B cell (primary cell): ENCODE data around the gene MUL1. TPM values are rescaled to one million over a fixed set of nuclear protein-coding genes. Genes with fewer than 3 reads are reported as not detected.

Source experiments
- ATAC-seq: fragments of 200-7000 bp; cut with Tn5 transposase; one replicate; pipeline ENCODE4 v1.10.0; 2021; ENCODE audit warnings: low read depth, mild to moderate bottlenecking, moderate number of reproducible peaks, moderate library complexity
- CTCF ChIA-PET: fragments of 350-600 bp; sonication (Branson Sonifier 250); formaldehyde crosslinking; loops from one replicate; lab custom pipeline; 2021; ENCODE audit warnings: antibody characterized with exemption, inconsistent platforms; lab: Charles Lee
- POLR2A ChIA-PET: fragments of 350-600 bp; sonication (Branson Sonifier 250); formaldehyde crosslinking; loops from one replicate; lab custom pipeline; 2021; ENCODE audit warnings: antibody characterized with exemption; lab: Charles Lee
- DNase-seq: peaks from one replicate; pipeline ENCODE4 v3.0.0; 2013
- H2AFZ ChIP-seq: 2 replicates; pipeline ENCODE4 v1.6.1; 2012; ENCODE audit warnings: mild to moderate bottlenecking, low read depth, low read length; ENCODE audit not compliant: insufficient read depth, poor library complexity, severe bottlenecking
- H3K27ac ChIP-seq, 2 donors: 1 replicate in 1 of 2; 2 replicates in 1 of 2; pipeline ENCODE4 v1.5.1; 2012 to 2013; ENCODE audit warnings: low read length in 2 of 2, mild to moderate bottlenecking in 2 of 2, moderate library complexity in 1 of 2
- H3K27me3 ChIP-seq, 4 experiments: fragments of 200-600 bp in 1 of 4; sonication (generic) in 1 of 4; replicated peaks in 1 of 4; 1 replicate in 2 of 4; 2 replicates in 2 of 4; pipeline versions ENCODE4 v1.6.1 to v1.7.0; 2013 to 2016; ENCODE audit warnings: low read length in 3 of 4, mild to moderate bottlenecking in 2 of 4, mixed read lengths in 1 of 4, moderate library complexity in 1 of 4; ENCODE audit not compliant: insufficient read depth in 4 of 4, control insufficient read depth in 3 of 4; ENCODE audit errors: control extremely low read depth in 1 of 4
- H3K36me3 ChIP-seq, 2 experiments: replicated peaks in 1 of 2; 1 replicate in 1 of 2; 2 replicates in 1 of 2; pipeline versions ENCODE4 v1.6.1 to v1.7.1; 2013; ENCODE audit warnings: low read length in 1 of 2; ENCODE audit not compliant: insufficient read depth in 2 of 2, control insufficient read depth in 1 of 2; ENCODE audit errors: control extremely low read depth in 1 of 2, extremely low read depth in 1 of 2
- H3K4me1 ChIP-seq, 2 donors: fragments of 200-600 bp in 1 of 2; sonication (generic) in 1 of 2; 1 replicate in 1 of 2; 2 replicates in 1 of 2; pipeline versions ENCODE4 v1.5.1 to v1.6.1; 2013 to 2017; ENCODE audit warnings: low read length in 2 of 2; ENCODE audit not compliant: control insufficient read depth in 2 of 2, insufficient read depth in 2 of 2
- H3K4me2 ChIP-seq: replicated peaks from 2 replicates; pipeline ENCODE3; 2012; ENCODE audit warnings: mild to moderate bottlenecking, low read depth, low read length; ENCODE audit not compliant: poor library complexity, severe bottlenecking
- H3K4me3 ChIP-seq, 5 experiments: fragments of 200-600 bp in 1 of 5; sonication (generic) in 1 of 5; 1 replicate in 3 of 5; 2 replicates in 2 of 5; pipeline versions ENCODE4 v1.5.1 to v1.7.0; 2011 to 2016; ENCODE audit warnings: low read length in 4 of 5, mild to moderate bottlenecking in 4 of 5, low read depth in 2 of 5, control low read depth in 1 of 5, moderate library complexity in 1 of 5; ENCODE audit not compliant: insufficient read depth in 1 of 5; ENCODE audit errors: control extremely low read depth in 1 of 5, extremely low read depth in 1 of 5
- H3K79me2 ChIP-seq: fragments of 200-600 bp; sonication (generic); one replicate; pipeline ENCODE4 v1.6.0; 2016; ENCODE audit warnings: low read length; ENCODE audit not compliant: control insufficient read depth, insufficient read depth
- H3K9ac ChIP-seq: fragments of 200-600 bp; sonication (generic); 2 replicates; pipeline ENCODE4 v1.6.1; 2017; ENCODE audit warnings: mild to moderate bottlenecking, low read length, moderate library complexity
- H3K9me3 ChIP-seq, 3 donors: one replicate each; pipeline versions ENCODE4 v1.6.1 to v1.7.1; 2013; ENCODE audit warnings: low read length in 2 of 3; ENCODE audit not compliant: control insufficient read depth in 2 of 3, insufficient read depth in 1 of 3; ENCODE audit errors: control extremely low read depth in 1 of 3
- H4K20me1 ChIP-seq: 2 replicates; pipeline ENCODE4 v1.6.0; 2012; ENCODE audit warnings: mild to moderate bottlenecking, low read length; ENCODE audit not compliant: insufficient read depth, control insufficient read depth, poor library complexity, severe bottlenecking
- H3K27ac Mint-ChIP-seq: one replicate; pipeline ENCODE4 v1.8.0; 2021; ENCODE audit warnings: mixed read lengths
- H3K27me3 Mint-ChIP-seq: one replicate; pipeline ENCODE4 v1.8.0; 2021; ENCODE audit warnings: mixed read lengths
- H3K4me1 Mint-ChIP-seq: one replicate; pipeline ENCODE4 v1.8.0; 2021; ENCODE audit warnings: mixed read lengths
- H3K4me3 Mint-ChIP-seq: one replicate; pipeline ENCODE4 v1.8.0; 2021; ENCODE audit warnings: mixed read lengths
- H3K9me3 Mint-ChIP-seq: one replicate; pipeline ENCODE4 v1.8.0; 2022; ENCODE audit warnings: mixed read lengths; ENCODE audit not compliant: insufficient read depth
- EZH2 ChIP-seq: IDR thresholded peaks from 2 replicates; pipeline ENCODE4 v1.6.1; 2012; ENCODE audit warnings: borderline replicate concordance, low read depth, mild to moderate bottlenecking, moderate library complexity, low read length; ENCODE audit not compliant: insufficient read depth, poor library complexity, severe bottlenecking
- WGBS: methylation state at CpG from one replicate; pipeline ENCODE4 v1.1.5; 2013; ENCODE audit warnings: missing lambda C conversion rate; ENCODE audit not compliant: insufficient coverage; 5-methylcytosine and 5-hydroxymethylcytosine counted together
- intact Hi-C: fragments of 100-400 bp; cut with micrococcal nuclease; formaldehyde crosslinking; loops from one replicate; pipeline ENCODE4 v1.10.0; 2022
- polyA plus RNA-seq: library from polyadenylated mRNA; depleted of rRNA; stranded (reverse); fragments of >200 nt; gene quantifications from 2 replicates; pipeline ENCODE4 v1.2.3, GENCODE V29; 2012
- total RNA-seq, 2 donors: library from RNA; stranded (reverse); fragments of 120-200 nt in 1 of 2; gene quantifications; 1 replicate in 1 of 2; 2 replicates in 1 of 2; pipeline versions ENCODE4 v1.2.3 to v1.2.4, GENCODE V29; 2013 to 2022
- TF ChIP-seq, protein P1 (sequence below): fragments of 200-600 bp; IDR thresholded peaks from one replicate; pipeline ENCODE4 v1.8.0; 2022; ENCODE audit warnings: antibody characterized with exemption, mild to moderate bottlenecking

MUL1 gene
- total and polyA plus RNA-seq, 2 donors (not counting 1 experiment from before 2014, with no cell fraction given), result 11.4 to 23.9 TPM

DNA sequence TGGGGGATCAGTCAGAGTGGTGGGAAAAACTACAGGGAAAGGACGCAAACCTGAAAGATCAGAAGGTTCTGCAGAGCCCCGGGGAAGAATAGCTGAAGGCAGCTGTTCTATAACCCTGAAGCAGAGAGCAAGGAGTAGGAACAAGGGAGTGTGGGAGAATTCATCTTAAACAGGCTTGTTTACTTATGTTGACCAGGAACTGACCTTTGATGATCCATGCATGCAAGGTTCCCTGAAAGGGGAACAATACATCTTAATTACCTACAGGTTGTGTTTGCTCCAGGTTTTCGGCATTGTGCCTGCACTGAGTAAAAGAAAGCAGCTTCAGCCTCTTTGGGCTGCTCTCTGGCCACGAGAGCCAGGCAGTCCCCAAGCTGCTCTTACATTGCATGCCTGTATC is 25.7 kb upstream of the MUL1 start:
- H3K9ac ChIP-seq, result no peak overlapping the region
- H3K9me3 ChIP-seq, result no peaks in the 10 kb centered on the region
- 77% methylated on average over 4 of the region's 4 CpGs for WGBS
- CTCF ChIA-PET, result no interaction called here
- Mint-ChIP-seq H3K27ac (no peak overlapping the region), H3K4me3 (no peak overlapping the region), H3K27me3 (peaks cover 67% of the 10 kb centered on the region), H3K4me1 (no peaks in the 10 kb centered on the region), H3K9me3 (no peaks in the 10 kb centered on the region)
- no peak overlapping the region for H3K4me3 ChIP-seq
- peaks cover 0 to 23% (median 12%) of the 10 kb centered on the region in 4 experiments for H3K27me3 ChIP-seq
- H3K36me3 ChIP-seq, result no peaks in the 10 kb centered on the region
- no peaks in the 10 kb centered on the region for H3K79me2 ChIP-seq
- POLR2A ChIA-PET, result no interaction called here
- H2AFZ ChIP-seq, result no peak overlapping the region
- intact Hi-C loops, result no loop called here
- no peak for TF ChIP-seq EZH2
- TF ChIP-seq, protein P1, sequence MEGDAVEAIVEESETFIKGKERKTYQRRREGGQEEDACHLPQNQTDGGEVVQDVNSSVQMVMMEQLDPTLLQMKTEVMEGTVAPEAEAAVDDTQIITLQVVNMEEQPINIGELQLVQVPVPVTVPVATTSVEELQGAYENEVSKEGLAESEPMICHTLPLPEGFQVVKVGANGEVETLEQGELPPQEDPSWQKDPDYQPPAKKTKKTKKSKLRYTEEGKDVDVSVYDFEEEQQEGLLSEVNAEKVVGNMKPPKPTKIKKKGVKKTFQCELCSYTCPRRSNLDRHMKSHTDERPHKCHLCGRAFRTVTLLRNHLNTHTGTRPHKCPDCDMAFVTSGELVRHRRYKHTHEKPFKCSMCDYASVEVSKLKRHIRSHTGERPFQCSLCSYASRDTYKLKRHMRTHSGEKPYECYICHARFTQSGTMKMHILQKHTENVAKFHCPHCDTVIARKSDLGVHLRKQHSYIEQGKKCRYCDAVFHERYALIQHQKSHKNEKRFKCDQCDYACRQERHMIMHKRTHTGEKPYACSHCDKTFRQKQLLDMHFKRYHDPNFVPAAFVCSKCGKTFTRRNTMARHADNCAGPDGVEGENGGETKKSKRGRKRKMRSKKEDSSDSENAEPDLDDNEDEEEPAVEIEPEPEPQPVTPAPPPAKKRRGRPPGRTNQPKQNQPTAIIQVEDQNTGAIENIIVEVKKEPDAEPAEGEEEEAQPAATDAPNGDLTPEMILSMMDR, result no peak
- H3K4me1 ChIP-seq, result no peaks in the 10 kb centered on the region
- no peak overlapping the region for H3K4me2 ChIP-seq
- H3K27ac ChIP-seq, result no peak overlapping the region
- ATAC-seq, result no peak
- DNase-seq, result no peak
- H4K20me1 ChIP-seq, result no peaks in the 10 kb centered on the region

DNA sequence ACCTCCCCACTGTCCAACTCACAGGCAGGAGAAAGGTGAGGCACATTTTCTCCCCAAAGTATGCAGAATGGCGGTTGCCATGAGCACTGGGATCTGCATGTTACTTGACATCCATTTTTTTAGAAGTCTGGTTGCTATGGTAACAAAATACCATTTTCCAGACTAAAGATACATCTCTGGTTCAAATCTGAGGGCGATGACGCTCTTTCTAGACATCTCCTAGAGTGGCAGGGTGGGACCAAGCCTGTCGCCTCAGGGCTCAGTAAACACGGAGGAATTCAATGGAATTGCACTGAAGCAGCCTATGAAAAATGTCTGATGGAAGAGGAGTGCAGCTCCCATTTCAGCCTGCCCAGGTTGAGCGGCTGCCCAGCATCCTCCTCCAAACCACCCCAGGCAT is 22.9 kb upstream of the MUL1 start:
- DNase-seq (no peak), ATAC-seq (no peak)
- no peaks in the 10 kb centered on the region for H3K4me1 Mint-ChIP-seq
- intact Hi-C loops, result no loop called here
- Histone ChIP-seq H3K27me3 (peaks cover 0 to 36% (median 12%) of the 10 kb centered on the region in 4 experiments), H3K9me3 (no peaks in the 10 kb centered on the region), H2AFZ (no peak overlapping the region), H3K4me3 (no peak overlapping the region), H3K79me2 (no peaks in the 10 kb centered on the region), H3K36me3 (no peaks in the 10 kb centered on the region), H3K27ac (no peak overlapping the region), H3K4me2 (no peak overlapping the region), H3K4me1 (no peaks in the 10 kb centered on the region), H3K9ac (no peak overlapping the region), H4K20me1 (no peaks in the 10 kb centered on the region)
- peaks cover 74% of the 10 kb centered on the region for H3K27me3 Mint-ChIP-seq
- CTCF ChIA-PET, result no interaction called here
- TF ChIP-seq EZH2, result no peak
- TF ChIP-seq, protein P1, result no peak
- H3K27ac Mint-ChIP-seq, result no peak overlapping the region
- 92% methylated on average over 5 of the region's 6 CpGs for WGBS
- POLR2A ChIA-PET, result no interaction called here
- no peak overlapping the region for H3K4me3 Mint-ChIP-seq
- H3K9me3 Mint-ChIP-seq, result no peaks in the 10 kb centered on the region
